ENCODE data around the gene HDLBP.

- TF ChIP-seq, protein P1, sequence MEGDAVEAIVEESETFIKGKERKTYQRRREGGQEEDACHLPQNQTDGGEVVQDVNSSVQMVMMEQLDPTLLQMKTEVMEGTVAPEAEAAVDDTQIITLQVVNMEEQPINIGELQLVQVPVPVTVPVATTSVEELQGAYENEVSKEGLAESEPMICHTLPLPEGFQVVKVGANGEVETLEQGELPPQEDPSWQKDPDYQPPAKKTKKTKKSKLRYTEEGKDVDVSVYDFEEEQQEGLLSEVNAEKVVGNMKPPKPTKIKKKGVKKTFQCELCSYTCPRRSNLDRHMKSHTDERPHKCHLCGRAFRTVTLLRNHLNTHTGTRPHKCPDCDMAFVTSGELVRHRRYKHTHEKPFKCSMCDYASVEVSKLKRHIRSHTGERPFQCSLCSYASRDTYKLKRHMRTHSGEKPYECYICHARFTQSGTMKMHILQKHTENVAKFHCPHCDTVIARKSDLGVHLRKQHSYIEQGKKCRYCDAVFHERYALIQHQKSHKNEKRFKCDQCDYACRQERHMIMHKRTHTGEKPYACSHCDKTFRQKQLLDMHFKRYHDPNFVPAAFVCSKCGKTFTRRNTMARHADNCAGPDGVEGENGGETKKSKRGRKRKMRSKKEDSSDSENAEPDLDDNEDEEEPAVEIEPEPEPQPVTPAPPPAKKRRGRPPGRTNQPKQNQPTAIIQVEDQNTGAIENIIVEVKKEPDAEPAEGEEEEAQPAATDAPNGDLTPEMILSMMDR (IDR thresholded peaks at IDR 0.05), result no peak
- TF ChIP-seq POLR2A (IDR thresholded peaks at IDR 0.05), result no peak
Measured at GRCh38 chr2:241344925-241345651, 29.6 kb upstream of the HDLBP start.

All from testis (tissue), 2 donors.